PC-3 (cell line): Measurements from ENCODE around the gene KRTAP10-11. TPM values are rescaled to one million over a fixed set of nuclear protein-coding genes. Genes with fewer than 3 reads are reported as not detected.

Experiments used
- ATAC-seq: fragments of 200-7000 bp; cut with Tn5 transposase; 2 replicates; pipeline ENCODE4 v1.9.1; 2020; ENCODE audit warnings: mild to moderate bottlenecking, moderate library complexity
- BruUV-seq: library from RNA; stranded (reverse); fragments of 400-500 nt; replicated peaks from 2 replicates; lab custom pipeline; 2021; lab: Mats Ljungman, UMichigan
- CTCF ChIA-PET: fragments of 300-600 bp; sonication (Branson Sonifier 250); formaldehyde crosslinking; loops from one replicate; lab custom pipeline; 2022; ENCODE audit warnings: antibody characterized with exemption; lab: Charles Lee
- POLR2A ChIA-PET: fragments of 300-600 bp; sonication (Branson Sonifier 250); formaldehyde crosslinking; loops from one replicate; lab custom pipeline; 2022; ENCODE audit warnings: antibody characterized with exemption; ENCODE audit not compliant: unreplicated experiment; lab: Charles Lee
- DNase-seq: peaks from one replicate; pipeline ENCODE4 v3.0.0-alpha.2; 2015
- H2AFZ ChIP-seq: fragments of 300-600 bp; sonication (generic); 2 replicates; pipeline ENCODE4 v1.6.0; 2016; ENCODE audit warnings: antibody characterized with exemption, low read length
- H3F3A ChIP-seq: fragments of 300-600 bp; sonication (generic); one replicate; pipeline ENCODE4 v1.6.0; 2017; ENCODE audit warnings: antibody characterized with exemption, low read length, control low read depth, mild to moderate bottlenecking; ENCODE audit not compliant: unreplicated experiment
- H3K27ac ChIP-seq: fragments of 300-600 bp; sonication (generic); 2 replicates; pipeline ENCODE4 v1.5.1; 2016; ENCODE audit warnings: mild to moderate bottlenecking, low read length
- H3K27me3 ChIP-seq: fragments of 300-600 bp; sonication (generic); 2 replicates; pipeline ENCODE4 v1.6.1; 2016; ENCODE audit warnings: low read length, mixed read lengths
- H3K36me3 ChIP-seq: fragments of 300-600 bp; sonication (generic); 2 replicates; pipeline ENCODE4 v1.6.1; 2016; ENCODE audit warnings: low read depth, mixed run types, low read length, mixed read lengths
- H3K4me1 ChIP-seq: fragments of 300-600 bp; sonication (generic); 2 replicates; pipeline ENCODE4 v1.5.1; 2016; ENCODE audit warnings: low read length; ENCODE audit not compliant: insufficient read depth
- H3K4me2 ChIP-seq: fragments of 300-600 bp; sonication (generic); 2 replicates; pipeline ENCODE4 v1.6.0; 2016; ENCODE audit warnings: low read length
- H3K4me3 ChIP-seq: fragments of 300-600 bp; sonication (generic); 2 replicates; pipeline ENCODE4 v1.5.1; 2016; ENCODE audit warnings: mild to moderate bottlenecking, low read length, mixed read lengths
- H3K79me2 ChIP-seq: fragments of 300-600 bp; sonication (generic); 2 replicates; pipeline ENCODE4 v1.6.1; 2017; ENCODE audit warnings: low read length, mixed read lengths
- H3K9ac ChIP-seq: fragments of 300-600 bp; sonication (generic); 2 replicates; pipeline ENCODE4 v1.6.0; 2016; ENCODE audit warnings: mild to moderate bottlenecking, low read length
- H3K9me2 ChIP-seq: fragments of 300-600 bp; sonication (generic); replicated peaks from 2 replicates; pipeline ENCODE4 v1.6.1; 2016; ENCODE audit warnings: mixed run types, low read length, mixed read lengths
- H3K9me3 ChIP-seq: fragments of 300-600 bp; sonication (generic); 2 replicates; pipeline ENCODE4 v1.6.1; 2016; ENCODE audit warnings: low read length, mixed read lengths
- H4K20me1 ChIP-seq: fragments of 300-600 bp; sonication (generic); 2 replicates; pipeline ENCODE4 v1.6.1; 2016; ENCODE audit warnings: low read length, mixed read lengths
- EZH2 ChIP-seq: fragments of 300-600 bp; sonication (generic); IDR thresholded peaks from one replicate; pipeline ENCODE4 v1.6.1; 2017; ENCODE audit warnings: antibody characterized with exemption, mild to moderate bottlenecking, low read length; ENCODE audit not compliant: unreplicated experiment
- EZH2phosphoT487 ChIP-seq: fragments of 300-600 bp; sonication (generic); IDR thresholded peaks from 2 replicates; pipeline ENCODE4 v1.6.1; 2018; ENCODE audit warnings: mild to moderate bottlenecking, antibody characterized with exemption, low read length, borderline replicate concordance
- intact Hi-C: fragments of 100-400 bp; cut with micrococcal nuclease; formaldehyde crosslinking; loops from 2 replicates; pipeline ENCODE4 v1.9.0; 2023
- total RNA-seq: library from RNA; depleted of rRNA; stranded (reverse); fragments of >200 nt; gene quantifications from 2 replicates; pipeline ENCODE4 v1.2.3, GENCODE V29; 2014
- TF ChIP-seq, protein P1 (sequence below): fragments of 300-600 bp; sonication (generic); conservative IDR thresholded peaks from 2 replicates; pipeline ENCODE4 v1.5.1; 2017; ENCODE audit warnings: antibody characterized with exemption, low read depth, mild to moderate bottlenecking, low read length

The KRTAP10-11 gene
- total RNA-seq, 1 experiment from 2014 or later: not detected

DNA sequence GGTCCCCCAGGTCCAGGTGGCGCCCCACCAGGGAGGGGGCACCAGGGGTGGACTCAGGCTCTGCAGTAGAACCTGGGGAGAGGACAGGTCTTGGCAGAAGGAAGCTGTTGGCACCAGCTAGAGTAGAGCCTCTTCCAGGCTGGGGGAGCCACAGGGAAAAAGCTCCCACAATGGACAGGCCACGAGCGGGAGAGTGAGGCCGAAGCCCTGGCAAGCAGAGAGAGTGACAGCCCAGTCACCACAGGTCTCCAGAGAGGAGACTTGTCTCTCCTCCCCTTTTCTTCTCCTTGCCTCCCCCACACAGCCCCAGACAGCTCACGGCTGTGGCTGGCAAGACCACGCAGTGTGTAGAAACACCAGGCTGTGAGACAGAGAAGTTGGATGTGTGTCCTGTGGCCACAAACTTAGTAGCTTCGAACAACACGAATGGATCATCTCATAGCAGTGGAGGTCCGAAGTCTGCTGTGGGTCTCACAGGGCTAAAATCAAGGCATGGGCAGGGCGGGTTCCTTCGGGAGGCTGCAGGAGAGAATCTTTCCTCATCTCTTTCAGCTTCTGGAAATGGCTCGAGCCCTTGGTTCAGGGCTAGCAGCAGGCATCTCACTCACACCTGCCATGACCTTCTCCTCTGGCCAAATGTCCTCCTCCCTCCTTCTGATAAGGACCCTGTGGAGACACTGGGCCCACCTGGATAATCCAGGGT is 4.9 kb downstream of the KRTAP10-11 start:
- Histone ChIP-seq H3K4me1 (no peaks in the 10 kb centered on the region), H3K9me2 (no peaks in the 10 kb centered on the region), H3K36me3 (no peaks in the 10 kb centered on the region), H3F3A (no peaks in the 10 kb centered on the region), H3K4me2 (no peak overlapping the region), H3K9me3 (no peaks in the 10 kb centered on the region), H2AFZ (no peak overlapping the region), H3K27ac (no peak overlapping the region), H3K79me2 (no peaks in the 10 kb centered on the region), H3K4me3 (no peak overlapping the region), H4K20me1 (no peaks in the 10 kb centered on the region), H3K27me3 (no peaks in the 10 kb centered on the region), H3K9ac (no peak overlapping the region)
- BruUV-seq: no TSS peak
- ATAC-seq (no peak), DNase-seq (no peak)
- POLR2A ChIA-PET: no interaction called here
- TF ChIP-seq EZH2 (no peak), EZH2phosphoT487 (no peak)
- TF ChIP-seq, protein P1, sequence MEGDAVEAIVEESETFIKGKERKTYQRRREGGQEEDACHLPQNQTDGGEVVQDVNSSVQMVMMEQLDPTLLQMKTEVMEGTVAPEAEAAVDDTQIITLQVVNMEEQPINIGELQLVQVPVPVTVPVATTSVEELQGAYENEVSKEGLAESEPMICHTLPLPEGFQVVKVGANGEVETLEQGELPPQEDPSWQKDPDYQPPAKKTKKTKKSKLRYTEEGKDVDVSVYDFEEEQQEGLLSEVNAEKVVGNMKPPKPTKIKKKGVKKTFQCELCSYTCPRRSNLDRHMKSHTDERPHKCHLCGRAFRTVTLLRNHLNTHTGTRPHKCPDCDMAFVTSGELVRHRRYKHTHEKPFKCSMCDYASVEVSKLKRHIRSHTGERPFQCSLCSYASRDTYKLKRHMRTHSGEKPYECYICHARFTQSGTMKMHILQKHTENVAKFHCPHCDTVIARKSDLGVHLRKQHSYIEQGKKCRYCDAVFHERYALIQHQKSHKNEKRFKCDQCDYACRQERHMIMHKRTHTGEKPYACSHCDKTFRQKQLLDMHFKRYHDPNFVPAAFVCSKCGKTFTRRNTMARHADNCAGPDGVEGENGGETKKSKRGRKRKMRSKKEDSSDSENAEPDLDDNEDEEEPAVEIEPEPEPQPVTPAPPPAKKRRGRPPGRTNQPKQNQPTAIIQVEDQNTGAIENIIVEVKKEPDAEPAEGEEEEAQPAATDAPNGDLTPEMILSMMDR: no peak
- intact Hi-C loops: no loop called here
- CTCF ChIA-PET: no interaction called here

DNA sequence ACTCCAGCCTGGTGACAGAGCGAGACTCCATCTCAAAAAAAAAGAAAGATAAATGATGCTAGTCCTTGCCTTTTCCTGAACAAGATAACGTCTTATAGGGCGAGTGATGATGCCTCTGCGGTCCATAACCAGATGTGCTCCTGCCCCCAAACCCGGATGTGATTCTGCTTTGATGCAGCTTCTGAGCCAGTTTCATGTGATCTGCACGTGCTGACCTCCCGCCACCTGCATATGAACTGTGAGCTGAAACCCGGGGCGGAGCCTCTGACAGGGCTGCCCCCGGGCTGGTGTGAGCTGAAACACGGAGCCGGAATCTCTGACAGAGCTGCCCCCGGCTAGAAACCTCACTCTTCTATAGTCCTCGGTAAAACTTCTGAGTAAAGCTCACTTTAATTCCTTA is 6.9 kb downstream of the KRTAP10-11 start:
- BruUV-seq: no TSS peak

More for the DNA sequence above, 6.9 kb downstream of the KRTAP10-11 start:
- CTCF ChIA-PET: no interaction called here
- Histone ChIP-seq H3K9me3 (0 out of 2 replicates have a peak, but pooled peaks cover 5% of the 10 kb centered on the region), H3K4me2 (no peak overlapping the region), H3K9ac (no peak overlapping the region), H3F3A (no peaks in the 10 kb centered on the region), H3K4me3 (no peak overlapping the region), H3K9me2 (no peaks in the 10 kb centered on the region), H3K36me3 (no peaks in the 10 kb centered on the region), H3K79me2 (no peaks in the 10 kb centered on the region), H4K20me1 (no peaks in the 10 kb centered on the region), H3K27ac (no peak overlapping the region), H3K4me1 (no peaks in the 10 kb centered on the region), H2AFZ (no peak overlapping the region), H3K27me3 (no peaks in the 10 kb centered on the region)
- ATAC-seq (no peak), DNase-seq (no peak)
- intact Hi-C loops: no loop called here
- TF ChIP-seq EZH2phosphoT487: no peak
- TF ChIP-seq, protein P1: no peak
- TF ChIP-seq EZH2: no peak
- POLR2A ChIA-PET: no interaction called here
